Upper lobe of right lung (tissue), 1 donor: ENCODE results near the gene GRIK3. TPM values are rescaled to one million over a fixed set of nuclear protein-coding genes. Genes with fewer than 3 reads are reported as not detected.

Experiments
- ATAC-seq: fragments of 200-7000 bp; cut with Tn5 transposase; one replicate; pipeline ENCODE4 v1.9.1; 2020; ENCODE audit warnings: mild to moderate bottlenecking, moderate library complexity
- DNase-seq: peaks from one replicate; pipeline ENCODE4 v3.0.0-alpha.2; 2020
- H3K27ac ChIP-seq: fragments of 200-600 bp; one replicate; pipeline ENCODE4 v1.8.0; 2022
- H3K27me3 ChIP-seq: fragments of 200-600 bp; one replicate; pipeline ENCODE4 v1.8.0; 2022; ENCODE audit warnings: mild to moderate bottlenecking
- H3K36me3 ChIP-seq: fragments of 200-600 bp; one replicate; pipeline ENCODE4 v1.8.0; 2022
- H3K4me1 ChIP-seq: fragments of 200-600 bp; one replicate; pipeline ENCODE4 v1.8.0; 2022
- H3K4me3 ChIP-seq: fragments of 200-600 bp; one replicate; pipeline ENCODE4 v1.8.0; 2022; ENCODE audit warnings: mild to moderate bottlenecking
- H3K9me3 ChIP-seq: fragments of 200-600 bp; one replicate; pipeline ENCODE4 v1.8.0; 2022
- intact Hi-C: fragments of 100-400 bp; cut with DNase I; formaldehyde crosslinking; loops from one replicate; pipeline ENCODE4 v1.11.0; 2022
- total RNA-seq: library from RNA; stranded (reverse); fragmentation: NEBNext Ultra II Directional; extraction: Animal tissue kit (Norgen Biotek cat#: 25700); gene quantifications from one replicate; pipeline ENCODE4 v1.2.1, GENCODE V29; 2021
- TF ChIP-seq, protein P1 (sequence below): fragments of 200-600 bp; IDR thresholded peaks from one replicate; pipeline ENCODE4 v1.8.0; 2022; ENCODE audit warnings: antibody characterized with exemption
- donor health status: DM: no; HTN: yes; CAD: no; lungs with severe emphysema.

GRIK3 gene
- total RNA-seq, 1 donor from 2014 or later: not detected

DNA sequence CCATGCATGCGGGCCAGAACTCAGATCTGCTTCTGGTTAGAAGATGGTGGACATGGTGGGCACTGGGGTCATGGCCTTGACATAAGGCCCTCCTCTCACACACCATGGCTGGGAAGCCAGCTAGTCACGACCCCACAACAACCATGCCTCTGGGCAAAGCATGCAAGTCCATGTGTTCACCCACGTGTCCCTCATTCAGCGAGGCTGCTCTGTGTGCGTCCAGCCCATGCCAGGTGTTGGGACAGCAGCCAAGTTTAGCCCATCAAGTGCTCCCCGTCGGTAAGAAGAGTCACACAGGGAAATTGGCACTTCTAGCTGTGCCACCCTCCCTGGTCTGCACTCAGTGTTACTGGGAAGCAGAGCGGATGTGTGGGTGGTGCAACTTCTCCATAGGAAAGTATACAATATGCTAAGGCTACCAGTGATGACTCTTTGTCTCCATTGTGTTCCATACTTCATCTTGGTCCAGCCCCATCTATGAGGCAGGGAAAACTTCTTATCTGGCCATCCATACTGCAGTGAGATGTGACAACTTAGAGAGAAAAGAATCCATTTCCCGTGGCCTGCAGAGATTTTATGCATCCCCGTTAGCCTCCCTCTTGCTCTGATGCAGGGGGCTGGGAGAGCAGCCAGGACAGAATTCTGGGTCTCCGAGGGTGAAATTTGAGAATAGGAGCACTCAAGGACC lies 198.0 kb downstream of the GRIK3 start:
- H3K27me3 ChIP-seq: peaks cover 19% of the 10 kb centered on the region
- no peaks in the 10 kb centered on the region for H3K4me1 ChIP-seq
- intact Hi-C loops: no loop called here
- DNase-seq (no peak), ATAC-seq (no peak)
- H3K9me3 ChIP-seq: no peaks in the 10 kb centered on the region
- no peaks in the 10 kb centered on the region for H3K36me3 ChIP-seq
- no peak overlapping the region for H3K4me3 ChIP-seq
- TF ChIP-seq, protein P1, sequence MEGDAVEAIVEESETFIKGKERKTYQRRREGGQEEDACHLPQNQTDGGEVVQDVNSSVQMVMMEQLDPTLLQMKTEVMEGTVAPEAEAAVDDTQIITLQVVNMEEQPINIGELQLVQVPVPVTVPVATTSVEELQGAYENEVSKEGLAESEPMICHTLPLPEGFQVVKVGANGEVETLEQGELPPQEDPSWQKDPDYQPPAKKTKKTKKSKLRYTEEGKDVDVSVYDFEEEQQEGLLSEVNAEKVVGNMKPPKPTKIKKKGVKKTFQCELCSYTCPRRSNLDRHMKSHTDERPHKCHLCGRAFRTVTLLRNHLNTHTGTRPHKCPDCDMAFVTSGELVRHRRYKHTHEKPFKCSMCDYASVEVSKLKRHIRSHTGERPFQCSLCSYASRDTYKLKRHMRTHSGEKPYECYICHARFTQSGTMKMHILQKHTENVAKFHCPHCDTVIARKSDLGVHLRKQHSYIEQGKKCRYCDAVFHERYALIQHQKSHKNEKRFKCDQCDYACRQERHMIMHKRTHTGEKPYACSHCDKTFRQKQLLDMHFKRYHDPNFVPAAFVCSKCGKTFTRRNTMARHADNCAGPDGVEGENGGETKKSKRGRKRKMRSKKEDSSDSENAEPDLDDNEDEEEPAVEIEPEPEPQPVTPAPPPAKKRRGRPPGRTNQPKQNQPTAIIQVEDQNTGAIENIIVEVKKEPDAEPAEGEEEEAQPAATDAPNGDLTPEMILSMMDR: no peak
- no peak overlapping the region for H3K27ac ChIP-seq

DNA sequence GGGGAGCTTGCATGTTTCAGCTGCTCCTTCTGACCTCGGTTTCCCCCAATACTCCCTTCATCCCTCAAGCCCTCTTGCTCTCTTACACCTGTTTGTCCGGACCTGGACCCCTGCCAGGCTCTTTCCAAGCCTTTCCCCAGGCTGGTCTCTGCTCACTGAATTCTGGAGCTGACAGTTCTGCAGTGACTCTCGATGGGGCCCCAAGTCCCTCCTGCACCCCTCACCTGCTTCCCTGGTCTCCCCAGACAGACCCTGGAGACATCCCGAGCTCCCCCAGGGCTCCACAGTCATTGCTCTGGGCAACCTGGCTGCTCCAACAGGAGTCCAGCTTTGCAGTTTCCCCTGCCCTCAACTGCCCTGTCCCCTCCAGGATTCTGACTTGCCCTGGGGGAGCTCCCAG lies 198.6 kb downstream of the GRIK3 start:
- Histone ChIP-seq H3K4me1 (no peaks in the 10 kb centered on the region), H3K36me3 (no peaks in the 10 kb centered on the region), H3K4me3 (no peak overlapping the region), H3K27me3 (peaks cover 19% of the 10 kb centered on the region), H3K9me3 (no peaks in the 10 kb centered on the region), H3K27ac (no peak overlapping the region)
- intact Hi-C loops: no loop called here
- TF ChIP-seq, protein P1: no peak
- ATAC-seq: no peak
- DNase-seq: no peak

DNA sequence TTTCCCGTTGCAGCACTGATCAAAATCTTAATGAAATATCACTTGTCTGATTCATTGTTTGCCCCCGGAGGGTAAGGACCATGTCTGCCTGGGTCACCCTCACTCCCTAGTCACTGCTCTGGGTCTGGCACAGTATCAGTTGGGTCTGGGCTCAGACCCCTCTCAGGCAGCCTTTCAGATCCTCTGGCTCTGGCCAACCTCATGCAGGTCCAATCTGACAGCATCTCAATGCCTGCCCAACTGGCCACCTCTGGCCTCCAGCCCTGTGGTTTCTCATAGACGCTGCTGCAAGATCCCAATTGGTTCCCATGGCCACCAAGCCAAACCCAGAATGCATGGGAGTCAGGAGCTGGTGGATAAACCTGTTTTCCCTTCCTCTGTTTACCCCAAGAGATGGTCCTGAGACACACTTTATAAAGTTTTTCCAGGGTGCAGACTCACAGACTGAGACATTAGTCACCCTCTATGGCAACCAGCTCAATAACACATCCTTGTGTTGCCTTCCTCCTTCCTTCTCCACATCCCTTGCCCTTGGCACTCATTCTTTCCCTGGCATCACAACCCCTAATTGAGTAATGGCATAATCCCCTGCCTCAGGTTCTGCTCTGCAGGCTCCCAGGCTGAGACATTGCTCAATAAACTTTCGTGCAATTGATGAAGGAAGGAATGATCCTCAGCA lies 199.2 kb downstream of the GRIK3 start:
- H3K27me3 ChIP-seq: peaks cover 19% of the 10 kb centered on the region
- H3K27ac ChIP-seq: no peak overlapping the region
- TF ChIP-seq, protein P1: no peak
- DNase-seq (no peak), ATAC-seq (no peak)
- intact Hi-C loops: no loop called here
- H3K4me3 ChIP-seq: no peak overlapping the region
- no peaks in the 10 kb centered on the region for H3K36me3 ChIP-seq
- H3K4me1 ChIP-seq: no peaks in the 10 kb centered on the region
- no peaks in the 10 kb centered on the region for H3K9me3 ChIP-seq

DNA sequence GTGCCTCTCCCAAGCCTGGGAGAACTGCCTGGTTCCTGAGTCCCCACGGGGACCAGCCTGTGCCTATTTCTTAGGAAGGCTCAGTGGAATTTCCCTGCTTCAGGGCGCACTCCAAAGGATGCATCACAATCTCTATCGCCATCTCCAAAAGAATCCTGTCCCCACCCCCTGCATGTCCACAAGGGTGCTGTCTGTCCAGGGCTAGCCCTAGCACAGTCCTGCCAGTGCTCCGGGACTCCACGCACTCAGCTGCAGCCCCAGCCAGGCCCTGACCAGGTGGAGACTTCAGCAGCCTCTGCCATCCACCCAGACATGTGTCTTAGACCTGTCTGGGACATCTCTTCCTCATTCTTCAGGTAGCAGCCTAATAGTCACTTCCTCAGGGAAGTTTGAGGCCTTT lies 199.7 kb downstream of the GRIK3 start:
- TF ChIP-seq, protein P1: no peak
- H3K27me3 ChIP-seq: peaks cover 19% of the 10 kb centered on the region
- no peak overlapping the region for H3K4me3 ChIP-seq
- H3K27ac ChIP-seq: no peak overlapping the region
- no peaks in the 10 kb centered on the region for H3K36me3 ChIP-seq
- no peak for ATAC-seq
- H3K9me3 ChIP-seq: no peaks in the 10 kb centered on the region
- no peak for DNase-seq
- H3K4me1 ChIP-seq: no peaks in the 10 kb centered on the region
- intact Hi-C loops: no loop called here

DNA sequence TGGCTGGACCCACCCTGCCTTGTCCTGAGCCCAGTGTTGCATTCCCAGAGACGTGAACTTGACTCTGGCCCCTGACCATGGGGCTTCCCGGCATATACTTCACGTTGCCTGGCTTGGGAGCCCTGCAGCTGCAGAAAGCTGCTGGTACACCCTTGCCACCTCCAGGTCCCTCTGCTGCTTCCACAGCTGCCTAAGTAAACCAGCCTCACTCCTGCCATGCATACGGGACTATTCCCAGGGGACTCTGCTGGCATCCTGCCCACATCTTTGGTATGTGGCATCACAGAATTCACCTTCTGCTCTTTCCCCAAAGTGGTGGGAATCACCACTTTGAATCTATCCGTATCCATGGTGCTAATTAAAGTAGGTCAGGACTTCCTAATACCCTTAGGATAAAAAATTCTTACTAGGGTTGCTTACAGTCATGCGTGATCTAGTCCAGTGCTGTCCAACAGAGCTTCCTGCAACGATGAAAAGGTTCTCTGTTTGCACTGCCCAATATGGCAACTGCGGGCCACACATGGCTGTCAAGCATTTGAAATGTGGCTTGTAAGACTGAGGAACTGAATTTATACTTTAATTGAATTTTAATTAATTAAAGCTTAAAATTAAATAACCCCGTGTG lies 203.0 kb downstream of the GRIK3 start:
- Histone ChIP-seq H3K9me3 (no peaks in the 10 kb centered on the region), H3K4me3 (no peak overlapping the region), H3K36me3 (no peaks in the 10 kb centered on the region), H3K27me3 (peaks cover 10% of the 10 kb centered on the region), H3K27ac (no peak overlapping the region), H3K4me1 (no peaks in the 10 kb centered on the region)
- ATAC-seq (no peak), DNase-seq (no peak)
- intact Hi-C loops: no loop called here
- TF ChIP-seq, protein P1: no peak
